GM12878 (cell line): ENCODE data around the gene FNDC4. TPM values are rescaled to one million over a fixed set of nuclear protein-coding genes. Genes with fewer than 3 reads are reported as not detected.

Experiments
- EP300 ChIP-seq, 2 experiments: fragments of 150-350 bp in 1 of 2; IDR thresholded peaks; 2 replicates each; pipeline ENCODE4 v1.6.1; 2011 to 2012; ENCODE audit warnings: low read depth in 2 of 2, low read length in 2 of 2, borderline replicate concordance in 1 of 2, improper control_type of control experiment in 1 of 2, inconsistent platforms in 1 of 2; ENCODE audit not compliant: control insufficient read depth in 1 of 2
- HDAC2 ChIP-seq: fragments of 200-600 bp; sonication (generic); IDR thresholded peaks from 2 replicates; pipeline ENCODE4 v1.6.1; 2017
- IRF5 ChIP-seq: fragments of 450-650 bp; IDR thresholded peaks from 2 replicates; pipeline ENCODE4 v1.6.1; 2017; ENCODE audit warnings: borderline replicate concordance
- MEF2B ChIP-seq: fragments of 450-650 bp; IDR thresholded peaks from 2 replicates; pipeline ENCODE4 v1.6.1; 2018; ENCODE audit warnings: mild to moderate bottlenecking, moderate library complexity; ENCODE audit not compliant: partially characterized antibody, poor library complexity, severe bottlenecking
- SKIL ChIP-seq: fragments of 450-650 bp; IDR thresholded peaks from 2 replicates; pipeline ENCODE4 v1.6.1; 2017; ENCODE audit warnings: mild to moderate bottlenecking, low read depth, inconsistent platforms; ENCODE audit not compliant: poor library complexity, severe bottlenecking
- TAF1 ChIP-seq: IDR thresholded peaks from 2 replicates; pipeline ENCODE4 v1.6.1; 2011; ENCODE audit warnings: mild to moderate bottlenecking, low read depth, low read length, borderline replicate concordance
- ZNF207 ChIP-seq: fragments of 450-650 bp; IDR thresholded peaks from 2 replicates; pipeline ENCODE4 v1.6.1; 2014; ENCODE audit warnings: antibody characterized with exemption, mild to moderate bottlenecking, borderline replicate concordance
- ZNF592 ChIP-seq: fragments of 450-650 bp; IDR thresholded peaks from 2 replicates; pipeline ENCODE4 v1.6.1; 2017; ENCODE audit warnings: mild to moderate bottlenecking, moderate library complexity
- ZNF687 ChIP-seq: fragments of 450-650 bp; IDR thresholded peaks from 2 replicates; pipeline ENCODE4 v1.6.1; 2017; ENCODE audit warnings: mild to moderate bottlenecking, moderate library complexity
- polyA plus RNA-seq, 11 experiments: library from polyadenylated mRNA; depleted of rRNA in 4 of 11; unstranded in 6 of 11; stranded (reverse) in 5 of 11; fragments of >200 nt; fragmentation: Nextera tagmentation in 4 of 11; fragmentation: Illumina TruSeq in 1 of 11; extraction: Ambion mirVana in 4 of 11; extraction: Trizol in 1 of 11; gene quantifications; 1 replicate in 1 of 11; 2 replicates in 10 of 11; pipeline versions ENCODE4 v1.2.1 to v1.2.3, GENCODE V29; 2011 to 2016; ENCODE audit warnings: inconsistent platforms in 2 of 11, missing spikeins in 2 of 11, low read depth in 1 of 11
- total RNA-seq, 4 experiments: library from RNA; depleted of rRNA in 3 of 4; stranded (reverse); fragments of >200 nt in 3 of 4; fragmentation: Illumina TruSeq in 1 of 4; extraction: Trizol in 1 of 4; gene quantifications; 2 replicates each; pipeline versions ENCODE4 v1.2.1 to v1.2.3, GENCODE V29; 2013 to 2021
- TF ChIP-seq, protein P1 (sequence below): fragments of 450-650 bp; IDR thresholded peaks from 2 replicates; pipeline ENCODE4 v1.6.1; 2017; ENCODE audit warnings: mild to moderate bottlenecking

FNDC4 gene
- total and polyA plus RNA-seq, 10 of the 15 experiments (the other 5 are each of a cell fraction or from before 2014, with no cell fraction given) = 0.21 TPM; not detected in 9

DNA sequence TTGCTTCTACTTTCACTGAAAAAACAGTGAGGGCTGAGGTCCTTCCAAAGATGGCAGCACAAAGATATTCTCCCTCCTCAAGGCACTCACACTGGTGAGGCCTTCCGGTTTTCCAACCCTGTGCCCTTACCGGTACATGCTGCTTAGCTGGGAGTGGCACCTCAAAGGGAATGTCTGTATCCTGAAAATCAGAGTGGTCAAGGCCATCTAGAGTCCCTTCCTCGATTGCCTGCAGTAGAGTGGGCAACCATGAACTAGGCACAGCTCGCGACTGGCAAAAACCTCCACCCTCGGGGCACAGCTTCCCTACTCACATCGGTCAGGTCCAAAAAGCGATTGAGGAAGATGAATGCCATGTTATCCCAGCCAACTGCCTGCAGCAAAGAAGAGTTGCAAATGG is 49.4 kb downstream of the FNDC4 start (continued):
- TF ChIP-seq EP300 (IDR thresholded peaks at IDR 0.05; ENCODE audit: borderline replicate concordance in 1 of 2, control insufficient read depth in 1 of 2, low read depth in 2 of 2, low read length in 2 of 2) (no peak), MEF2B (no peak), ZNF207 (no peak), ZNF592 (no peak), ZNF687 (no peak), SKIL (no peak), HDAC2 (no peak), IRF5 (no peak), TAF1 (no peak)
- TF ChIP-seq, protein P1, sequence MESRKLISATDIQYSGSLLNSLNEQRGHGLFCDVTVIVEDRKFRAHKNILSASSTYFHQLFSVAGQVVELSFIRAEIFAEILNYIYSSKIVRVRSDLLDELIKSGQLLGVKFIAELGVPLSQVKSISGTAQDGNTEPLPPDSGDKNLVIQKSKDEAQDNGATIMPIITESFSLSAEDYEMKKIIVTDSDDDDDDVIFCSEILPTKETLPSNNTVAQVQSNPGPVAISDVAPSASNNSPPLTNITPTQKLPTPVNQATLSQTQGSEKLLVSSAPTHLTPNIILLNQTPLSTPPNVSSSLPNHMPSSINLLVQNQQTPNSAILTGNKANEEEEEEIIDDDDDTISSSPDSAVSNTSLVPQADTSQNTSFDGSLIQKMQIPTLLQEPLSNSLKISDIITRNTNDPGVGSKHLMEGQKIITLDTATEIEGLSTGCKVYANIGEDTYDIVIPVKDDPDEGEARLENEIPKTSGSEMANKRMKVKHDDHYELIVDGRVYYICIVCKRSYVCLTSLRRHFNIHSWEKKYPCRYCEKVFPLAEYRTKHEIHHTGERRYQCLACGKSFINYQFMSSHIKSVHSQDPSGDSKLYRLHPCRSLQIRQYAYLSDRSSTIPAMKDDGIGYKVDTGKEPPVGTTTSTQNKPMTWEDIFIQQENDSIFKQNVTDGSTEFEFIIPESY = no peak
